A549 (cell line): ENCODE data around the gene RGSL1. TPM values are rescaled to one million over a fixed set of nuclear protein-coding genes. Genes with fewer than 3 reads are reported as not detected.

Source experiments
- ATAC-seq, 2 experiments: fragments of 200-7000 bp in 1 of 2; fragments of >200 bp in 1 of 2; cut with Nextera tagmentation in 1 of 2; cut with Tn5 transposase in 1 of 2; 3 replicates each; pipeline versions ENCODE4 v1.8.0 to v1.9.1; 2018 to 2020; ENCODE audit warnings: mild to moderate bottlenecking in 1 of 2, moderate library complexity in 1 of 2
- CTCF ChIA-PET: fragments of 300-600 bp; sonication (Branson Sonifier 250); formaldehyde crosslinking; extraction: SDS; loops from one replicate; lab custom pipeline; 2021; ENCODE audit warnings: antibody characterized with exemption, inconsistent platforms; lab: Yijun Ruan, JAX
- POLR2A ChIA-PET: fragments of 350-600 bp; formaldehyde crosslinking; extraction: SDS; loops from one replicate; lab custom pipeline; 2021; ENCODE audit warnings: antibody characterized with exemption, inconsistent platforms; lab: Yijun Ruan, JAX
- DNase-seq, 2 experiments: peaks; one replicate each; pipeline versions ENCODE4 v3.0.0 to v3.0.0-alpha.2; 2011 to 2016; ENCODE audit warnings: low read depth in 1 of 2, low spot score in 1 of 2
- FAIRE-seq: peaks from 2 replicates; lab custom pipeline; 2011; peaks lifted over from hg19 to GRCh38; lab: Jason Lieb, UNC
- H3K27ac ChIP-seq, 2 experiments: fragments of >200 bp; sonication (Bioruptor Twin); formaldehyde crosslinking; 3 replicates each; pipeline ENCODE4 v1.5.1; 2016 to 2017
- H3K4me1 ChIP-seq: fragments of >200 bp; sonication (Bioruptor Twin); formaldehyde crosslinking; 3 replicates; pipeline ENCODE4 v1.6.1; 2016
- H3K4me2 ChIP-seq: fragments of >200 bp; sonication (Bioruptor Twin); formaldehyde crosslinking; 3 replicates; pipeline ENCODE4 v1.6.1; 2016
- H3K4me3 ChIP-seq: fragments of >200 bp; sonication (Bioruptor Twin); formaldehyde crosslinking; 3 replicates; pipeline ENCODE4 v1.5.1; 2016
- H3K9me3 ChIP-seq: fragments of >200 bp; sonication (Bioruptor Twin); formaldehyde crosslinking; 3 replicates; pipeline ENCODE4 v1.6.1; 2016
- CBX8 ChIP-seq: fragments of 200-600 bp; sonication (generic); IDR thresholded peaks from 2 replicates; pipeline ENCODE4 v1.6.1; 2016
- CEBPB ChIP-seq, 2 experiments: fragments of >200 bp in 1 of 2; sonication (Bioruptor Twin) in 1 of 2; formaldehyde crosslinking in 1 of 2; IDR thresholded peaks; 2 replicates each; pipeline ENCODE4 v1.6.1; 2012 to 2016
- E2F6 ChIP-seq: IDR thresholded peaks from 2 replicates; pipeline ENCODE4 v1.6.1; 2012; ENCODE audit warnings: low read depth, borderline replicate concordance
- EHMT2 ChIP-seq: fragments of 200-600 bp; sonication (generic); IDR thresholded peaks from 2 replicates; pipeline ENCODE4 v1.6.1; 2016; ENCODE audit warnings: antibody characterized with exemption, low read depth, mild to moderate bottlenecking, moderate library complexity
- FOSL2 ChIP-seq, 2 experiments: fragments of 450-650 bp in 1 of 2; fragments of >200 bp in 1 of 2; sonication (Bioruptor Twin) in 1 of 2; formaldehyde crosslinking; IDR thresholded peaks; 2 replicates each; pipeline versions ENCODE4 v1.5.0 to v1.6.1; 2016 to 2020; ENCODE audit warnings: mild to moderate bottlenecking in 1 of 2, moderate library complexity in 1 of 2
- HES2 ChIP-seq: fragments of >200 bp; sonication (Bioruptor Twin); formaldehyde crosslinking; IDR thresholded peaks from 2 replicates; pipeline ENCODE4 v1.6.1; 2016
- HMGXB4 ChIP-seq: fragments of 250-450 bp; sonication (Bioruptor Pico); IDR thresholded peaks from 2 replicates; pipeline ENCODE4 v1.5.0; 2021; ENCODE audit warnings: mild to moderate bottlenecking, moderate library complexity, borderline replicate concordance
- HOXA7 ChIP-seq: fragments of 250-450 bp; sonication (Bioruptor Pico); IDR thresholded peaks from 2 replicates; pipeline ENCODE4 v1.5.0; 2020; ENCODE audit warnings: mild to moderate bottlenecking, moderate library complexity
- HOXB5 ChIP-seq: fragments of 250-450 bp; sonication (Bioruptor Pico); IDR thresholded peaks from 2 replicates; pipeline ENCODE4 v1.5.0; 2020; ENCODE audit warnings: mild to moderate bottlenecking, moderate library complexity
- JUNB ChIP-seq: fragments of >200 bp; sonication (Bioruptor Twin); formaldehyde crosslinking; IDR thresholded peaks from 2 replicates; pipeline ENCODE4 v1.6.1; 2016
- KDM5A ChIP-seq: fragments of 200-600 bp; sonication (generic); IDR thresholded peaks from 2 replicates; pipeline ENCODE4 v1.6.1; 2016; ENCODE audit warnings: antibody characterized with exemption, mild to moderate bottlenecking
- MAZ ChIP-seq: fragments of 150-350 bp; IDR thresholded peaks from 2 replicates; pipeline ENCODE4 v1.6.1; 2014; ENCODE audit warnings: antibody characterized with exemption, low read depth, low read length, borderline replicate concordance
- MYC ChIP-seq: IDR thresholded peaks from 2 replicates; pipeline ENCODE4 v1.6.1; 2012; ENCODE audit warnings: mild to moderate bottlenecking, inconsistent platforms, low read length, improper control_type of control experiment, borderline replicate concordance
- NFE2L2 ChIP-seq: fragments of 150-350 bp; conservative IDR thresholded peaks from 2 replicates; pipeline ENCODE4 v1.6.1; 2014; ENCODE audit warnings: low read length
- POLR2A ChIP-seq: IDR thresholded peaks from 2 replicates; pipeline ENCODE4 v1.6.1; 2012; ENCODE audit warnings: mild to moderate bottlenecking, low read length
- REST ChIP-seq: fragments of 200-600 bp; sonication (generic); IDR thresholded peaks from 2 replicates; pipeline ENCODE4 v1.6.1; 2016; ENCODE audit warnings: antibody characterized with exemption, mild to moderate bottlenecking, moderate library complexity
- RNF2 ChIP-seq: fragments of 200-600 bp; sonication (generic); IDR thresholded peaks from 2 replicates; pipeline ENCODE4 v1.6.1; 2016; ENCODE audit warnings: low read depth, mild to moderate bottlenecking, antibody characterized with exemption, moderate library complexity, borderline replicate concordance
- TFCP2L1 ChIP-seq: fragments of 250-450 bp; sonication (Bioruptor Pico); IDR thresholded peaks from 2 replicates; pipeline ENCODE4 v1.5.0; 2021; ENCODE audit warnings: mild to moderate bottlenecking
- USF2 ChIP-seq: fragments of 450-650 bp; IDR thresholded peaks from 2 replicates; pipeline ENCODE4 v1.6.1; 2014; ENCODE audit warnings: antibody characterized with exemption
- ZC3H11A ChIP-seq: fragments of 450-650 bp; IDR thresholded peaks from 2 replicates; pipeline ENCODE4 v1.6.1; 2014; ENCODE audit warnings: antibody characterized with exemption, mild to moderate bottlenecking
- ZNF302 ChIP-seq: fragments of 250-450 bp; sonication (Bioruptor Pico); IDR thresholded peaks from 2 replicates; pipeline ENCODE4 v1.9.0; 2021; ENCODE audit warnings: inconsistent platforms, mild to moderate bottlenecking, moderate library complexity
- WGBS: methylation state at CpG from one replicate; pipeline ENCODE4 v1.1.6; 2017; ENCODE audit errors: missing lambda C conversion rate; 5-methylcytosine and 5-hydroxymethylcytosine counted together
- polyA plus RNA-seq, 4 experiments: library from polyadenylated mRNA; depleted of rRNA in 3 of 4; stranded (reverse); fragments of >200 nt; fragmentation: RNase III in 1 of 4; extraction: RNeasy Plus Mini Kit Qiagen cat#74134 plus additional on column Dnase treatment in 1 of 4; gene quantifications; 2 replicates in 3 of 4; 3 replicates in 1 of 4; pipeline ENCODE4 v1.2.3, GENCODE V29; 2011 to 2017

Gene RGSL1
- polyA plus RNA-seq, 2 of the 4 experiments (the other 2 are of a cell fraction) = not detected

GRCh38 chr1:182438326-182438725 is 11.6 kb upstream of the RGSL1 start:
- Histone ChIP-seq H3K9me3 (no peaks in the 10 kb centered on the region), H3K4me2 (no peak overlapping the region), H3K27ac (no peak overlapping the region)
- ATAC-seq = no peak
- POLR2A ChIA-PET = no interaction called here
- no peak for TF ChIP-seq REST
- TF ChIP-seq CEBPB (IDR thresholded peaks at IDR 0.05) = no peak
- TF ChIP-seq EHMT2 = no peak
- no peak for TF ChIP-seq TFCP2L1 (CRISPR knock-in tag)
- TF ChIP-seq USF2 = no peak
- no peak for TF ChIP-seq HMGXB4 (CRISPR knock-in tag)
- TF ChIP-seq, all 56 proteins: peak for 0
- FAIRE-seq (no peak), DNase-seq (no peak)
- WGBS = 0% methylated on average over 1 of the region's 1 CpG
- CTCF ChIA-PET = no interaction called here
- H3K4me3 ChIP-seq = no peak overlapping the region
- no peaks in the 10 kb centered on the region for H3K4me1 ChIP-seq

- WGBS = 41% methylated on average over 3 of the region's 3 CpGs
- ChIA-PET CTCF (interaction anchor here (1.1 kb wide), 1 partner anchor 357 kb away, joined by 3 read pairs; no protein-coding TSS in a partner anchor), POLR2A (no interaction called here)
- H3K4me1 ChIP-seq = no peaks in the 10 kb centered on the region
- no peak overlapping the region for H3K27ac ChIP-seq
- no peak for TF ChIP-seq ZC3H11A
- TF ChIP-seq HOXA7 (CRISPR knock-in tag) = no peak
- no peak for TF ChIP-seq CBX8
- ATAC-seq = no peak
- no peak overlapping the region for H3K4me3 ChIP-seq
- FAIRE-seq = no peak
- no peak for DNase-seq
- no peaks in the 10 kb centered on the region for H3K9me3 ChIP-seq
- H3K4me2 ChIP-seq = no peak overlapping the region
Measured at GRCh38 chr1:182441719-182442118, 8.2 kb upstream of the RGSL1 start.

- no peak for FAIRE-seq
- ChIA-PET CTCF (interaction anchor here (1.1 kb wide), 1 partner anchor 357 kb away, joined by 3 read pairs; no protein-coding TSS in a partner anchor), POLR2A (no interaction called here)
- Histone ChIP-seq H3K4me3 (no peak overlapping the region), H3K9me3 (no peaks in the 10 kb centered on the region), H3K27ac (no peak overlapping the region), H3K4me2 (no peak overlapping the region), H3K4me1 (no peaks in the 10 kb centered on the region)
- TF ChIP-seq NFE2L2 = no peak
- no peak for TF ChIP-seq ZNF302
- no peak for TF ChIP-seq HOXB5 (CRISPR knock-in tag)
- no peak for TF ChIP-seq HES2
- TF ChIP-seq CBX8 = no peak
- TF ChIP-seq HOXA7 (CRISPR knock-in tag) = no peak
- no peak for TF ChIP-seq KDM5A
- TF ChIP-seq CEBPB (IDR thresholded peaks at IDR 0.05) = no peak
- TF ChIP-seq MYC = no peak
- no peak for TF ChIP-seq E2F6
- TF ChIP-seq MAZ = no peak
- no peak for TF ChIP-seq RNF2
- TF ChIP-seq FOSL2 (IDR thresholded peaks at IDR 0.05) = no peak
- no peak for TF ChIP-seq FOSL2 (CRISPR knock-in tag; IDR thresholded peaks at IDR 0.05)
- no peak for TF ChIP-seq JUNB
- TF ChIP-seq POLR2A = no peak
- DNase-seq = no peak
- 0% methylated on average over 1 of the region's 1 CpG for WGBS
- ATAC-seq = no peak
Measured at GRCh38 chr1:182442333-182442732, 7.6 kb upstream of the RGSL1 start.
